Right ventricle myocardium inferior (tissue), 1 donor: ENCODE data around the gene CPLANE1. TPM values are rescaled to one million over a fixed set of nuclear protein-coding genes. Genes with fewer than 3 reads are reported as not detected.
"Not testable (repeated sequence)": the region's sequence is repeated elsewhere in the genome, so short reads cannot be mapped to it uniquely, and the experiment has no call there.

Experiments
- ATAC-seq: fragments of 200-7000 bp; cut with Tn5 transposase; one replicate; pipeline ENCODE4 v1.9.1; 2020; ENCODE audit warnings: mild to moderate bottlenecking, moderate library complexity
- DNase-seq: peaks from one replicate; pipeline ENCODE4 v3.0.0; 2021; ENCODE audit errors: missing footprints
- intact Hi-C: fragments of 100-400 bp; cut with DNase I; formaldehyde crosslinking; loops from one replicate; pipeline ENCODE4 v1.11.0; 2022
- total RNA-seq: library from RNA; stranded (reverse); fragmentation: NEBNext Ultra II Directional; extraction: Animal tissue kit (Norgen Biotek cat#: 25700); gene quantifications from one replicate; pipeline ENCODE4 v1.2.1, GENCODE V29; 2021
- donor health status: DM: no; HTN: yes; CAD: no; lungs with severe emphysema.

Gene CPLANE1
- total RNA-seq, 1 donor from 2014 or later = 9.5 TPM

DNA sequence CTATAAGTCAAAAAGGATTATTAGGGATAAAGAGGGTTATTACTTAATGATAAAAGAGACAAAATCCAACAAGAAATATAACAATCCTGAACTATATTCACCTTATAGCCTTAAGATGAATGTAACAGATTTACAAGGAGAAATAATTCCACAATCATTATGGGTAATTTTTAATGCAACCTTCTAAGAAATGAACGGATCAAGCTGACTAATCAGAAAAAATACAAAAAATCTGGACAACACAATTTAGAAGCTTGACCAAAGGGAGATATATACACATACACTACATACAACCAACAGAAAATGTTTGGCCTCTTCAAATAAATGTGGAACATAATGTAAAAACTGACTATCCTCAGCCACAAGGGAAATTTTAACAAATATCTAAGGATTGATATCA, 102.3 kb downstream of the CPLANE1 start:
- ATAC-seq (no peak), DNase-seq (no peak)
- intact Hi-C loops = no loop called here

DNA sequence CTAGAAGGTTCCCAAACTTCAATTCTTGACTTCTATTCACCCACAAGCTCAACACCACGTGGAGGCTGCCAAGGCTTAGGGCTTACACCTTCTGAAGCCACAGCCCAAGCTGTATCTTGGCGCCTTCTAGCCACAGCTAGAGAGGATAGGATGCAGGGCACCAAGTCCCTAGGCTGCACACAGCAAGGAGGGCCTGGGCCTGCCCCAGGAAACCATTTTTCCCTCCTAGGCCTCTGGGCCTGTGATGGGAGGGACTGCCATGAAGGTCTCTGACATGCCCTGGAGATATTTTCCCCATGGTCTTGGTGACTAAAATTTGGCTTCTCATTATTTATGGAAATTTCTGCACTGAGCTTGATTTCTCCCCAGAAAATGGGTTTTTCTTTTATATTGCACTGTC, 112.5 kb downstream of the CPLANE1 start:
- ATAC-seq (no peak), DNase-seq (no peak)
- intact Hi-C loops = no loop called here

DNA sequence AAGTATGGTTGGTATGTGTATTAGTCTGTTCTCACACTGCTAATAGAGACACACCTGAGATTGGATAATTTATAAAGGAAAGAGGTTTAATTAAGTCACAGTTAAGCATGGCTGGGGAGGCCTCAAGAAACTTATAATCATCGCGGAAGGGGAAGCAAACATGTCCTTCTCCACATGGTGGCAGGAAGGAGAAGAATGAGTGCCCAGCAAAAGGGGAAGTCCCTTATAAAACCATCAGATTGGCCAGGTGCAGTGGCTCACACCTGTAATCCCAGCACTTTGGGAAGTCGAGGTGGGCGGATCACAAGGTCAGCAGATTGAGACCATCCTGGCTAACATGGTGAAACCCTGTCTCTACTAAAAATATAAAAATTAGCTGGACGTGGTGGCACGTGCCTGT, 113.9 kb downstream of the CPLANE1 start:
- intact Hi-C loops, DNase-seq, ATAC-seq: not testable (repeated sequence)

DNA sequence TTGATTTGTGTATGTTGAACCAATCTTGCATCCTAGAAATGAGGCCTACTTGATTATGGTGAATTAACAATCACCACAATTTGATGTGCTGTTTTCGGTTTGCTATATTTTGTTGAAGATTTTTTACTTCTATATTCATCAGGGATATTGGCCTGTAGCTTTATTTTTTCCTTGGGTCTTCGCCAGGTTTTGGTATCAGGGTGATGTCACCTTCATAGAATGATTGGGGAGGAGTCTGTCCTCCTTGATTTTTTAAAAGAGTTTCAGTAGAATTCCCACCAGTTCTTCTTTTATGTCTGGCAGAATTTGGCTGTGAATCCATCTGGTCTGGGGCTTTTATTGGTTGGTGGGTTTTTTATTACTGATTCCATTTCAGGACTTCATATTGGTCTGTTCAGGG, 115.2 kb downstream of the CPLANE1 start:
- ATAC-seq (no peak), DNase-seq (no peak)
- intact Hi-C loops = no loop called here

DNA sequence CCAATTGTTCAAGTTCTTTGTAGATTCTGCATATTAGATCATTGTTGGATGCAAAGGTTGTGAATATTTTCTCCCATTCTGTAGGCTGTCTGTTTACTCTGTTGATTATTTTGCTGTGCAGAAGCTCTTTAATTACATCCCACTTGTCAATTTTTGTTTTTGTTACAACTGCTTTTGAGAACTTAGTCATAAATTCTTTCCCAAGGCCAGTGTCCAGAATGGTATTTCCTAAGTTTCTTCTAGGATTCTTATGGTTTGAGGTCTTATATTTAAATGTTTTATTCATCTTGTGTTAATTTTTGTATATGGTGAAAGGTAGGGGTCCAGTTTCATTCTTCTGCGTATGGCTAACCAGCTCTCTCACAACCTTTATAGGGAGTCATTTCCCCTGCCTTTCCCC, 116.5 kb downstream of the CPLANE1 start:
- ATAC-seq (no peak), DNase-seq (no peak)
- intact Hi-C loops = no loop called here

DNA sequence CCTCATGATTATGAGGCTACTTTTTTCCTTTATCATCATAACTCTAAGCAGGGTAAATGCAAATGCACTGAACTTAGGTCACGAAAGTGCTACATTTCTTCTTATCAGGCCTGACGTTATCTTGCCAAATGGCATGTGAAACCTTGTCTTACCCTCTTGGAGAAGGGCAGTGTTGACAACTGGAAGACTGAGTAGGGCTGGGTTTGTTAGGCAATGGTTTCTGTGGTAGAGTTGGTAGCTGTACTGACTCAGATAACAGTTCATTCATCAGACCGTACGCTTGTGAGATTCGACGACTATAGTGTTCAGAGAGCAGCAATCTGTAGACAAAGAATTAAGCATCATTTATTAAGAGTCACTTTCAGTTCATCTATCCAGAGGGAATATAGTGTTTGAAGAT, 127.7 kb downstream of the CPLANE1 start:
- intact Hi-C loops = no loop called here
- ATAC-seq (no peak), DNase-seq (no peak)

DNA sequence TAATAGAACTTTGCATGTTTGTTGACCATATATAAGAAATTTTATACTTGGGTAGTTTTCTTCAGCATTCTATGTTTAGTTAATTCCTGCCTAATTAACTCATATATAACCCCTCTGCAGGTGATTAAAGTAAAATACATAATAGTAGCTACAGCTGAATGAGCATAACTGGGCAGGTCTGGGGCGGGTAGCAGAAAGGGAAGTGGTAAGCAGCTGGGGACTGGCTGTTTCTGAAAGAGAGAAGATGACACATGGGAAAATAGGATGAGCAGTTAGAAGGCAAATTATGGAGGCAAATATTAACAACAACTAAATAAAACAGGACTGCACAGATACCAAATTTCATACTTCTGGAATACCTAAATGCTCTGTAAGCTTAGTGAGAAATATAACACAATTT, 128.1 kb downstream of the CPLANE1 start:
- ATAC-seq = no peak
- DNase-seq = no peak

DNA sequence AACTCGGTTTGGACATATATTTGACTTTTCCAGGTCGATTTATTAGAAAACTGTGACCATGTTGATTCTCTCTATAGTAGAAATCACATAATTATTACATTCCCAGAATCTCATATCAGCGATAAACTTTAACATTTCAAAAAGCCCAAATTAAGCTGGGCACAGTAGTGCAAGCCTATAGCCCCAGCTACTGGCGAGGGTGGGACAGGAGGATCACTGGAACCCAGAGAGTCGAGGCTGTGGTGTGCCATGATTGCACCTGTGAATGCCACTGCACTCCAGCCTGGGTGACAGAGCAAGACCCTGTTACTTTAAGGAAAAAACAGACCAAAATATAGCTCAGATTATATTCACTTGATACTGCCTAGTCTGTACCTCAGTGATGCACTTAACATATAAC, 128.9 kb downstream of the CPLANE1 start:
- DNase-seq = no peak
- intact Hi-C loops = no loop called here
- ATAC-seq = no peak

More for the DNA sequence above, 128.1 kb downstream of the CPLANE1 start:
- intact Hi-C loops = no loop called here

DNA sequence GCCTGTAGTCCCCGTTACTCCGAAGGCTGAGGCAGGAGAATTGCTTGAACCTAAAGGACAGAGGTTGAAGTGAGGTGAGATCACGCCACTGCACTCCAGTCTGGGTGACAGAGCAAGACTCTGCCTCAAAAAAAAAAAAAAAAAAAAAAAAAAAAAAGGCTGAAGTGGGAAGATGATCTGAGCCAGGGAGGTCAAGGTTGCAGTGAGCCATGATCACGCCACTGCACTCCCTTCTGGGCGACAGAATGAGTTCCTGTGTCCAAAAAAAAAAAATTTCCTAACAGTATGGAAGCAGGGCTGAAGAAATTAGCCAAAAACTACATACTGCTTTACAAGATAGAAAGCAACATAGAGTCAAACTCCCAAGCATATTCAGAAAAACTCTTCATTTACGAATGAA, 132.8 kb downstream of the CPLANE1 start:
- no peak for DNase-seq
- intact Hi-C loops = no loop called here
- no peak for ATAC-seq

DNA sequence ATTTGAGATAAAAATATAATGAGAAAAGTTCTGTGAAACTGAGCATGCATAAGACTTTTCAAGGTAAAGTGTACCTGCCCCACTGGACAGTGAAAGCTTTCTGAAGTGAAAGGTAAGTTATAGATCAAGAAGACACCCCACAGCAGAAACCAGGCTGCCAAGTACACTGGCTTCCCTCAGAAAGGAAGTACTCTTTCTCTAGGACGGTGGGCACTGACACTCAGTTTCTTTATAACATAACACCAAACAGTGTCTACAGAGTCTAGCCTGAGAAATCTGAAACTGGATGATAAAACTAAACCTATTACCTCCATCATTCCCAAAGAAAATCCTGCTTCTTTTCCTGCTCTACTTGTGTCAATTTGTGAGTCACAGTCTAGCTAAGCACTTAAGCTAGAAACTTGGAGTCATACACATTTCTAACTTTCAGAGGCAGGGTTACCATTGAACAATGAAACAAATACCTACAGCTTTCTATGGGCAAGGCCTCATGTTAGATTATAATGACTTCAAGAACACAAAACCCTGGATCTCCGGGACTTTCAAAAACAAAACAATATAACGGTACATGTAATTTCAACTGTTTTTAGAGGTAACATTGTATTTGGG, 136.7 kb downstream of the CPLANE1 start:
- intact Hi-C loops = no loop called here
- no peak for ATAC-seq
- no peak for DNase-seq

DNA sequence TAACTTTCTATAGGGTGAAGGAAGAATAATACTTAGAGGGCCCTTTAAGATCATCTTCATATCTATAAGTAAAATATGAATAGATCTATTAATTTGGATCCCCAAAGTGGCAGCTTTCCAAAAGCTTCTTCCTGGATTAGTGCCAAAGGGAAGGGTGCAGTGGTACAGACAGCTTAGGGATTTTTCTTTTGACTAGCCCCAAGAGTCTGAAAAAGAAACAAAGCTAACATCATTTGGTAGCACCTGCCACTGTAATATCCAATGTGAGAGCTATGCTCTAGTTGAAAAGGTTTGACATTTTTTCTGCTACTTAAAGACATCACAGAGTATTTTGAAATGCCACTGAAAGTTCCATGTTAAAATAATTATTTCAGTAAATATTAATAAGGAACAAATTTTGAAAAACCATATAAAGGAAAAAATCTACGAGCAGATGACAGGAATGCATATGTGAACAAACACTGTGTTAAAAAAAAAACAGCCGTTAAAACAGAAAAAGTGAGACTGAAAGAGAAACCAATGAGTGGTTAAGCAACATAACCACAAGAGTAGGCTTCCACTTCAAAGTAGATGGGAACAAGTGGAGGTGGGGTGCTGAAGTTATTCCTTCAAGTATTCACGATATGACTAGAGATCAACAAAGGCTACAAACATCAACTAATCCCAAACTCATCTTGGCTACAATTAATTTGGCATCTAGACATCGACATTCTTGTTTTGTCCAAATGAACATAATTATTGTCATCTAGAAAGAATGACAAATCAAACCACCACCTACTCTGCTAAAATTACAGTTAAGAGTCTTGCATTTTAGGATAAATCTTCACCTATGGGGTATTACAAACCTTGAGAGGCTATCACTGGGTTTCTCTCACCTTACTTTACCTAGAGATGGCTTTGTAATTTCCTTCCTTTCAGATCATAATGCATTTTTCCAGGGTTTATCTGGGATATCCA, 137.5 kb downstream of the CPLANE1 start:
- DNase-seq (no peak), ATAC-seq (no peak)
- intact Hi-C loops = no loop called here

DNA sequence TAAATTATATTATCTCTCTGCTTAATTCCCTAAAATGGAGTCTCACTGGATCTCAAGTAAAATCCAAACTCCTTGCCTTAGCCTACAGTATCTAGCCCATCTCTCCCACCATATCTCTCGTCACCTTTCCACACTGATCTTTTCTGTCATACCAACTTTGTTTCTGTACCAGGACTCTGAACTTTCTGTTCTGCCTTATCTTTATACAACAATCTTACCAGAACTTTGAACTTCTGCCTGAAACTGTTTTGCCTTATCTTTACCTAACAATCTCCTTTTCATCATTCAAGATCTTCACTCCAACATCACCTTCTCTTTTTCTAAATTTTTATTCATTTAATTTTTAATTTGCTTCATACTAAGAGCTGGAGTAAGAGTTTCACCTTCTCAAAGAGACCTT, 139.0 kb downstream of the CPLANE1 start:
- intact Hi-C loops = no loop called here
- DNase-seq (no peak), ATAC-seq (no peak)

DNA sequence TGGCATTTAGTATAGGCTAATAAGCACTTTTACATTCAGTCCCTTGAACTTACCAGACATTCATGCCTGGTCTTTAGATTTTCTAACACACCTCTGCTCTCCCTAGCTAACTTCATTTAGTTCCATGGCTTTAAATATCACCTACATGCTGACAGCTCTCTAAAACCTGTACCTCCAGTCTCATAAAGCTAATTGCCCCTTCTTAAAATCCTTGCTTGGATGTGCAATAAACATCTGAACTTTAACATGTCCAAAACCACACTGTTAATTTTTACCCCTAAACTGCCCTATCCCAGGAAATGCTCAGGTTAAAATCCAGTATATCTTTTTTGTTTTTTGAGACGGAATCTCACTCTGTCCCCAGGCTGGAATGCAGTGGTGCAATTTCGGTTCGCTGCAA, 139.8 kb downstream of the CPLANE1 start:
- DNase-seq (no peak), ATAC-seq (no peak)
- intact Hi-C loops = no loop called here

DNA sequence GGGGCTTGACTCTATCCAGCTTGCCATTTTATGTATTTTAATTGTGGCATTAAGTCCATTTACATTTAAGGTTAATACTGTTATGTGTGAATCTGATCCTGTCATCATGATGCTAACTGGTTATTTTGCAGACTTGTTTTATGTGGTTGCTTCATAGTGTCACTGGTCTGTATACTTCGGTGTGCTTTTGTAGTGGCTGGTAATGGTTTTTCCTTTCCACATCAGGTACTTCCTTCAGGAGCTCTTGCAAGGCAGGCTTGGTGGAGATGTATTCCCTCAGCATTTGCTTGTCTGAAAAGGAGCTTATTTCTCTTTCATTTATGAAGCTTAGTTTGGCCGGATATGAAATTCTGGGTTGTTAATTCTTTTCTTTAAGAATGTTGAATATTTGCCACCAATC, 145.9 kb downstream of the CPLANE1 start:
- intact Hi-C loops = no loop called here
- ATAC-seq (no peak), DNase-seq (no peak)

DNA sequence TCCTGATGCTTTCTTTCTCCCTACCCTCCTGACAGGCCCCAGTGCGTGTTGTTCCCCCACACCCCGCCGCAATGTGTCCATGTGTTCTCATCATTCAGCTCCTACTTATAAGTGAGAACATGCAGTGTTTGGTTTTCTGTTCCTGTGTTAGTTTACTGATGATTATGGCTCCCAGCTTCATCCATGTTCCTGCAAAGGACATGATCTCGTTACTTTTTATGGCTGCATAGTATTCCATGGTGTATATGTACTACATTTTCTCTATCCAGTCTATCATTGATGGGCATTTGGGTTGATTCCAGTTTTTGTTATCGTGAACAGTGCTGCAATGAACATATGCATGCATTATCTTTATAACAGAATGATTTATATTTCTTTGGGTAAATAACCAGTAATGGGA, 149.9 kb downstream of the CPLANE1 start:
- ATAC-seq, intact Hi-C loops, DNase-seq: not testable (repeated sequence)

DNA sequence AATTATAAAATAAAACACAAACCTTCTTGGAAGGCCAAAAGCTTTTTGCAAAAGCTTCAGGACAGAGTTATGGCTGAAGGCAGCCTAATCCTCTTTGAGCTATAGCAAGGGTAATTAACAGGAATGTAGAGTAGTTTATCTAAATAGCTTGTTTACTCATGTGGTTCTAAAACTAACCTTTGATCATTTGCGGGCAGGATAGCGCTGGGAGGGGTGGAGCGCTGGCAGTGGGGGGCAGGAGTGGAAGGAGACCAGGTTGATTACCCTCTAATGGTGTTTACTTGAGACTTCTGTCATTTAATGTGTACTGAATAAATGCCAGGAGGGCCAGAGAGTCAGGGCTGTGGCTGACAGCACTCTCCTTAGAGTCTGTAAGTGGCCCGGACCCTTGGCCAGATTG, 155.4 kb downstream of the CPLANE1 start:
- DNase-seq, intact Hi-C loops, ATAC-seq: not testable (repeated sequence)

DNA sequence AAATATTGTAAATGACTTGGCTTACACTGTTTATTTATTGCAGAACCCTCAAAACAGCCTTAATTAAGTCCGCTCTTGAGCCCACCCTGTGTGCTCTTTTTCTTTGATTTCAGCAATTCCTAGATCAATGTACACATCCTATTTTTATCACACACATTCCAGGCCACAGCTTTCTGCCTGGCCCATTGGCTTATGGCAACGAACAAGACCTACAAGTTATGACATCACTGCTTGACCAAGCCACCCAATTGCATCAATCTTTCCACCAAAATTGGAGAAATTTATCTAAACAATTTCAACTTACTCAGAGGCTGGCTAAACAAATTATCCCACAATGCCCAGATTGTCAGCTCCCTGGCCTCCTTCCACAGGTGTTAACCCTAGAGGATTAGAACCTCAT, 158.4 kb downstream of the CPLANE1 start:
- DNase-seq (no peak), ATAC-seq (no peak)
- intact Hi-C loops = no loop called here

DNA sequence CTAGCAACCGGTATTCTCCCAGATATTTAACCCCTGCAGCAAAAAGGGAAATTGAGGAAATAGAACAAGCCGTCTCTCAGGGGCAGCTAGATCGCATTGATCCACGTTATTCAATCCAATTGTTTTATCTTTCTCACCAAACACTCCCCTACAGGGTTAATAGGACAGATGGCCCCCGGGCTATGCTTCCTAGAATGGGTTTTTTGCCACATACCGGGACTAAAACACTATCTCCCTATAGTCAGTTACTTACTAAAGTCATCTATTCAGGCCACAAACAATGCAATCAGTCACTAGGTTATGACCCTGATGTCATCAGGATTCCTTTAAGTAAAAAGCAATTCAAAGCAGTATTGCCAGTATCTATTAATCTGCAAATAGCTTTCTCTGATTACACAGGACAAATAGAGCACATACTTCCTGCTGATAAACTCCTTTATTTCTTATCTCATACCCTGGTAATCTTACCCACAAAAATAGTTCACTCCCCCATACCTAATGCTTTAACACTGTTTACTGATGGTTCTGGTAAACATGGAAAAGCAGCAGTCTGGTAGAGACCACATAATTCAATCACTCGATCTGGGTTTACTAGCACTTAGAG, 159.0 kb downstream of the CPLANE1 start:
- no peak for DNase-seq
- ATAC-seq = no peak
- intact Hi-C loops = no loop called here

DNA sequence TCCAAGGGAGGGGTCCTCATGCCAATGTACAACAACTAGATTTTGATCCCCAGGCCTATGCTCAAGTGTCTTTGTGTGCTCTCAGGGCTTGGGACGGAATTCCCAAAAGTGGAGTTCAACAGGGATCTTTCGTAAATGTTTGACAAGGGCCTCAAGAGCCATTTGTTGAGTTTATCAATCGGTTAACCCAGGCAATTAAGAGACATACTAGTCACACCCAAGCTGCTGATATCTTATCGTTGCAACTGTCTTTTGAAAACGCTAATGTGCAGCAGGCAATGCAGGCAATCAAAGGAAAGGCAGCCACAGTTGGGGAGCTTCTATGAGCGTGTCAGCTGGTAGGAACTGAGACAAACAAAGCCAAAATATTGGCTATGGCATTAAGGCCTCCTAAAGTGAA, 161.2 kb downstream of the CPLANE1 start:
- ATAC-seq (no peak), DNase-seq (no peak)
- intact Hi-C loops = no loop called here
